Liver (tissue), 9 donors: ENCODE results near the gene DOCK1. TPM values are rescaled to one million over a fixed set of nuclear protein-coding genes. Genes with fewer than 3 reads are reported as not detected.

Experiments
- DNase-seq: peaks from one replicate; pipeline ENCODE4 v3.0.0-alpha.2; 2017; ENCODE audit warnings: low spot score
- H3K27ac ChIP-seq, 2 donors: one replicate each; pipeline ENCODE4 v1.7.0; 2013; ENCODE audit warnings: inconsistent platforms in 2 of 2, low read length in 2 of 2, control low read depth in 1 of 2, low read depth in 1 of 2, mild to moderate bottlenecking in 1 of 2
- H3K27me3 ChIP-seq, 4 donors: one replicate each; pipeline versions ENCODE4 v1.6.1 to v1.7.0; 2013; ENCODE audit warnings: low read length in 3 of 4, inconsistent platforms in 1 of 4, mild to moderate bottlenecking in 1 of 4, moderate library complexity in 1 of 4; ENCODE audit not compliant: control insufficient read depth in 4 of 4, insufficient read depth in 4 of 4
- H3K36me3 ChIP-seq, 4 donors: one replicate each; pipeline versions ENCODE4 v1.6.1 to v1.7.0; 2013; ENCODE audit warnings: low read length in 3 of 4, mild to moderate bottlenecking in 3 of 4, low read depth in 1 of 4, moderate library complexity in 1 of 4; ENCODE audit not compliant: control insufficient read depth in 4 of 4, insufficient read depth in 3 of 4
- H3K4me1 ChIP-seq, 4 donors: one replicate each; pipeline versions ENCODE4 v1.6.1 to v1.7.0; 2013; ENCODE audit warnings: low read length in 3 of 4, mild to moderate bottlenecking in 3 of 4, moderate library complexity in 1 of 4; ENCODE audit not compliant: control insufficient read depth in 4 of 4, insufficient read depth in 4 of 4
- H3K4me3 ChIP-seq, 3 donors: one replicate each; pipeline versions ENCODE4 v1.6.1 to v1.7.0; 2013; ENCODE audit warnings: low read length in 3 of 3, control low read depth in 1 of 3, low read depth in 1 of 3, mild to moderate bottlenecking in 1 of 3
- H3K9ac ChIP-seq, 2 donors: one replicate each; pipeline ENCODE4 v1.7.0; 2013; ENCODE audit warnings: low read length in 2 of 2, mild to moderate bottlenecking in 2 of 2, moderate library complexity in 2 of 2, control low read depth in 1 of 2, low read depth in 1 of 2
- H3K9me3 ChIP-seq, 4 donors: one replicate each; pipeline versions ENCODE4 v1.6.1 to v1.7.0; 2013; ENCODE audit warnings: low read length in 3 of 4; ENCODE audit not compliant: control insufficient read depth in 4 of 4
- ATF3 ChIP-seq: IDR thresholded peaks from 2 replicates; pipeline ENCODE4 v1.6.1; 2016; ENCODE audit warnings: antibody characterized with exemption
- CTCF ChIP-seq: fragments of 150-350 bp; IDR thresholded peaks from 2 replicates; pipeline ENCODE4 v1.5.1; 2017; ENCODE audit warnings: improper control_type of control experiment, low read depth, low read length; ENCODE audit not compliant: missing input control
- EGR1 ChIP-seq, 2 donors: IDR thresholded peaks; 2 replicates each; pipeline ENCODE4 v1.6.1; 2016 to 2018; ENCODE audit warnings: antibody characterized with exemption in 2 of 2, low read depth in 2 of 2
- FOXA1 ChIP-seq: IDR thresholded peaks from 2 replicates; pipeline ENCODE4 v1.6.1; 2016; ENCODE audit warnings: antibody characterized with exemption
- FOXA2 ChIP-seq: IDR thresholded peaks from 2 replicates; pipeline ENCODE4 v1.6.1; 2016; ENCODE audit warnings: antibody characterized with exemption
- GABPA ChIP-seq, 2 donors: IDR thresholded peaks in 1 of 2; conservative IDR thresholded peaks in 1 of 2; 2 replicates each; pipeline ENCODE4 v1.6.1; 2016; ENCODE audit warnings: antibody characterized with exemption in 2 of 2, mild to moderate bottlenecking in 1 of 2, moderate library complexity in 1 of 2
- JUND ChIP-seq, 2 donors: IDR thresholded peaks; 2 replicates each; pipeline ENCODE4 v1.6.1; 2016; ENCODE audit warnings: antibody characterized with exemption in 2 of 2
- MAX ChIP-seq: IDR thresholded peaks from 2 replicates; pipeline ENCODE4 v1.6.1; 2016; ENCODE audit warnings: antibody characterized with exemption
- REST ChIP-seq: IDR thresholded peaks from 2 replicates; pipeline ENCODE4 v1.6.1; 2016; ENCODE audit warnings: antibody characterized with exemption, mild to moderate bottlenecking
- TAF1 ChIP-seq: conservative IDR thresholded peaks from 2 replicates; pipeline ENCODE4 v1.6.1; 2016; ENCODE audit warnings: antibody characterized with exemption, mild to moderate bottlenecking
- ZBTB33 ChIP-seq: IDR thresholded peaks from 2 replicates; pipeline ENCODE4 v1.6.1; 2016; ENCODE audit warnings: antibody characterized with exemption
- WGBS: extraction: QIAGEN DNeasy Blood & Tissue Kit; methylation state at CpG from one replicate; pipeline ENCODE4 v1.1.7; 2013; 5-methylcytosine and 5-hydroxymethylcytosine counted together
- polyA plus RNA-seq, 2 donors: library from polyadenylated mRNA; stranded (reverse) in 1 of 2; unstranded in 1 of 2; fragments of 200-250 nt in 1 of 2; fragments of >200 nt in 1 of 2; fragmentation: Nextera tagmentation in 1 of 2; extraction: Ambion mirVana in 1 of 2; gene quantifications; one replicate each; pipeline versions ENCODE4 v1.2.1 to v1.2.3, GENCODE V29; 2013 to 2015
- total RNA-seq, 2 donors: library from RNA; depleted of rRNA; stranded (reverse); fragments of >200 nt; gene quantifications; one replicate each; pipeline ENCODE4 v1.2.3, GENCODE V29; 2014
- donor health status: healthy.
- donor health status: healthy.
- donor health status: healthy.
- donor health status: healthy.
- donor health status: healthy.

The DOCK1 gene
- total and polyA plus RNA-seq, 4 donors: 3.8 to 28.8 (median 9.1) TPM

GRCh38 chr10:127151981-127152699 is 246.9 kb downstream of the DOCK1 start (continued):
- peak; percentile 76 for TF ChIP-seq REST
- peak; percentile 71 for TF ChIP-seq MAX

- Histone ChIP-seq H3K4me3 (no peak overlapping the region), H3K27me3 (no peaks in the 10 kb centered on the region), H3K4me1 (peaks cover 0 to 15% (median 14%) of the 10 kb centered on the region in 4 donors), H3K9ac (no peak overlapping the region), H3K36me3 (no peaks in the 10 kb centered on the region), H3K27ac (no peak overlapping the region), H3K9me3 (no peaks in the 10 kb centered on the region)
- WGBS: 90% methylated on average over 4 of the region's 4 CpGs
- TF ChIP-seq ZBTB33 (no peak), FOXA1 (no peak)
- no peak for DNase-seq
These were observed 248.0 kb downstream of the DOCK1 start for GRCh38 chr10:127153181-127153580.

- WGBS: 83% methylated on average over 9 of the region's 9 CpGs
- Histone ChIP-seq H3K4me3 (no peak overlapping the region), H3K27me3 (no peaks in the 10 kb centered on the region), H3K36me3 (no peaks in the 10 kb centered on the region), H3K9me3 (no peaks in the 10 kb centered on the region), H3K27ac (no peak overlapping the region), H3K9ac (no peak overlapping the region), H3K4me1 (peaks cover 0 to 15% (median 14%) of the 10 kb centered on the region in 4 donors)
- no peak for TF ChIP-seq TAF1
- TF ChIP-seq EGR1 (IDR thresholded peaks at IDR 0.05; ENCODE audit: low read depth in 2 of 2): no peak
- TF ChIP-seq GABPA (IDR thresholded peaks at IDR 0.05 in 1 of 2, conservative IDR thresholded peaks at IDR 0.05 in 1 of 2): no peak
- TF ChIP-seq CTCF: no peak
- no peak for TF ChIP-seq ATF3
- no peak for TF ChIP-seq FOXA1
- TF ChIP-seq JUND (IDR thresholded peaks at IDR 0.05): no peak
- TF ChIP-seq MAX: no peak
- TF ChIP-seq FOXA2: no peak
- DNase-seq: no peak
These were observed 249.8 kb downstream of the DOCK1 start for GRCh38 chr10:127154831-127155620.
